NB4 (cell line): ENCODE measurements around the gene ARHGEF4.

ENCODE experiments used
- CTCF ChIP-seq: IDR thresholded peaks from one replicate; pipeline ENCODE4 v1.5.1; 2012; ENCODE audit warnings: low read depth, low read length
- MYC ChIP-seq: IDR thresholded peaks from 2 replicates; pipeline ENCODE4 v1.6.1; 2011; ENCODE audit warnings: low read depth, low read length
- POLR2A ChIP-seq: IDR thresholded peaks from 2 replicates; pipeline ENCODE4 v1.6.1; 2011; ENCODE audit warnings: mild to moderate bottlenecking; ENCODE audit not compliant: insufficient read length; ENCODE audit errors: extremely low read depth

GRCh38 chr2:131034122-131035051, 197.7 kb downstream of the ARHGEF4 start:
- TF ChIP-seq CTCF: no peak
- TF ChIP-seq MYC: no peak
- TF ChIP-seq POLR2A: no peak
